Endothelial cell (in vitro differentiated cells): ENCODE results near the gene SESN2. TPM values are rescaled to one million over a fixed set of nuclear protein-coding genes. Genes with fewer than 3 reads are reported as not detected.

Experiments
- DNase-seq: peaks from one replicate; pipeline ENCODE4 v3.0.0; 2021; ENCODE audit warnings: low spot score
- H3K27ac Mint-ChIP-seq: one replicate; pipeline ENCODE4 v1.8.0; 2021; ENCODE audit warnings: mixed read lengths, inconsistent platforms; ENCODE audit not compliant: unreplicated experiment
- H3K27me3 Mint-ChIP-seq: one replicate; pipeline ENCODE4 v1.8.0; 2021; ENCODE audit warnings: mild to moderate bottlenecking, moderate library complexity, mixed read lengths, inconsistent platforms; ENCODE audit not compliant: unreplicated experiment
- H3K36me3 Mint-ChIP-seq: one replicate; pipeline ENCODE4 v1.8.0; 2021; ENCODE audit warnings: mild to moderate bottlenecking, low read depth, mixed read lengths, inconsistent platforms; ENCODE audit not compliant: unreplicated experiment
- H3K4me1 Mint-ChIP-seq: one replicate; pipeline ENCODE4 v1.8.0; 2021; ENCODE audit warnings: mild to moderate bottlenecking, mixed read lengths, inconsistent platforms; ENCODE audit not compliant: unreplicated experiment
- H3K4me3 Mint-ChIP-seq: one replicate; pipeline ENCODE4 v1.8.0; 2021; ENCODE audit warnings: mild to moderate bottlenecking, mixed read lengths, inconsistent platforms; ENCODE audit not compliant: unreplicated experiment
- H3K9me3 Mint-ChIP-seq: one replicate; pipeline ENCODE4 v1.8.0; 2021; ENCODE audit warnings: mixed read lengths, inconsistent platforms; ENCODE audit not compliant: unreplicated experiment
- CTCF ChIP-seq: fragments of 200-600 bp; sonication (generic); IDR thresholded peaks from one replicate; pipeline ENCODE4 v1.5.0; 2021; ENCODE audit warnings: antibody characterized with exemption; ENCODE audit not compliant: unreplicated experiment
- total RNA-seq: library from RNA; stranded (reverse); fragmentation: NEBNext Ultra II Directional; extraction: Animal tissue kit (Norgen Biotek cat#: 25700); gene quantifications from one replicate; pipeline ENCODE4 v1.2.1, GENCODE V29; 2021; ENCODE audit not compliant: unreplicated experiment

The SESN2 gene
- total RNA-seq, 1 donor from 2014 or later, result 31.0 TPM

GRCh38 chr1:28244549-28245251 is 14.6 kb upstream of the SESN2 start:
- H3K9me3 Mint-ChIP-seq, result no peaks in the 10 kb centered on the region
- H3K27ac Mint-ChIP-seq, result peak overlapping the region; percentile 78
- H3K27me3 Mint-ChIP-seq, result no peaks in the 10 kb centered on the region
- H3K36me3 Mint-ChIP-seq, result no peaks in the 10 kb centered on the region
- peak overlapping the region; percentile 37 for H3K4me3 Mint-ChIP-seq
- H3K4me1 Mint-ChIP-seq, result peaks cover 45% of the 10 kb centered on the region
- TF ChIP-seq CTCF, result no peak
- DNase-seq, result no peak

GRCh38 chr1:28246427-28246832 is 12.9 kb upstream of the SESN2 start:
- H3K4me3 Mint-ChIP-seq, result peak overlapping the region; percentile 91
- no peaks in the 10 kb centered on the region for H3K9me3 Mint-ChIP-seq
- H3K27ac Mint-ChIP-seq, result peak overlapping the region; percentile 99

GRCh38 chr1:28247612-28248272 is 11.6 kb upstream of the SESN2 start:
- no peaks in the 10 kb centered on the region for H3K9me3 Mint-ChIP-seq
- H3K4me1 Mint-ChIP-seq, result peaks cover 44% of the 10 kb centered on the region
- no peak for TF ChIP-seq CTCF
- H3K27ac Mint-ChIP-seq, result peak overlapping the region; percentile 100
- no peaks in the 10 kb centered on the region for H3K27me3 Mint-ChIP-seq
- H3K36me3 Mint-ChIP-seq, result no peaks in the 10 kb centered on the region
- DNase-seq, result no peak
- peak overlapping the region; percentile 91 for H3K4me3 Mint-ChIP-seq

More at GRCh38 chr1:28246427-28246832, 12.9 kb upstream of the SESN2 start:
- Mint-ChIP-seq H3K27me3 (no peaks in the 10 kb centered on the region), H3K4me1 (peaks cover 45% of the 10 kb centered on the region), H3K36me3 (no peaks in the 10 kb centered on the region)
- DNase-seq, result no peak
- TF ChIP-seq CTCF, result no peak

GRCh38 chr1:28248273-28249012 is 10.9 kb upstream of the SESN2 start:
- H3K4me1 Mint-ChIP-seq, result peaks cover 41% of the 10 kb centered on the region
- TF ChIP-seq CTCF, result peak; percentile 93
- no peaks in the 10 kb centered on the region for H3K36me3 Mint-ChIP-seq

More at GRCh38 chr1:28248273-28249012, 10.9 kb upstream of the SESN2 start:
- H3K27ac Mint-ChIP-seq, result peak overlapping the region; percentile 100
- DNase-seq, result peak; percentile 80
- H3K9me3 Mint-ChIP-seq, result no peaks in the 10 kb centered on the region
- peak overlapping the region; percentile 48 for H3K4me3 Mint-ChIP-seq
- no peaks in the 10 kb centered on the region for H3K27me3 Mint-ChIP-seq
